HEK293T (cell line): ENCODE data around the gene CDH4.
"Not testable (repeated sequence)": the region's sequence is repeated elsewhere in the genome, so short reads cannot be mapped to it uniquely, and the experiment has no call there.

ENCODE experiments used
- CTCF ChIA-PET: fragments of 350-600 bp; formaldehyde crosslinking; extraction: SDS; loops from one replicate; lab custom pipeline; 2021; ENCODE audit warnings: antibody characterized with exemption, inconsistent platforms; lab: Yijun Ruan, JAX
- POLR2A ChIA-PET: fragments of 350-600 bp; formaldehyde crosslinking; extraction: SDS; loops from one replicate; lab custom pipeline; 2020; ENCODE audit warnings: antibody characterized with exemption, inconsistent platforms; lab: Yijun Ruan, JAX
- DNase-seq: peaks from one replicate; pipeline ENCODE4 v3.0.0; 2012; ENCODE audit warnings: mixed read lengths; ENCODE audit errors: extremely low spot score
- ARNT ChIP-seq: fragments of 450-650 bp; IDR thresholded peaks from 2 replicates; pipeline ENCODE4 v1.6.1; 2017; ENCODE audit warnings: mild to moderate bottlenecking
- BHLHE40 ChIP-seq: fragments of 450-650 bp; IDR thresholded peaks from 2 replicates; pipeline ENCODE4 v1.6.1; 2016; ENCODE audit warnings: mild to moderate bottlenecking, moderate library complexity, borderline replicate concordance
- CTBP1 ChIP-seq: fragments of 450-650 bp; IDR thresholded peaks from 2 replicates; pipeline ENCODE4 v1.6.1; 2016; ENCODE audit warnings: borderline replicate concordance
- ELF4 ChIP-seq: fragments of 450-650 bp; IDR thresholded peaks from 2 replicates; pipeline ENCODE4 v1.6.1; 2017; ENCODE audit warnings: antibody characterized with exemption
- FOXA1 ChIP-seq: fragments of 450-650 bp; IDR thresholded peaks from 2 replicates; pipeline ENCODE4 v1.6.1; 2016; ENCODE audit warnings: mild to moderate bottlenecking
- FOXK2 ChIP-seq: fragments of 450-650 bp; IDR thresholded peaks from 2 replicates; pipeline ENCODE4 v1.6.1; 2016; ENCODE audit warnings: mild to moderate bottlenecking
- FOXM1 ChIP-seq: fragments of 450-650 bp; IDR thresholded peaks from 2 replicates; pipeline ENCODE4 v1.6.1; 2017; ENCODE audit warnings: mild to moderate bottlenecking, borderline replicate concordance
- HDGF ChIP-seq: fragments of 450-650 bp; IDR thresholded peaks from 2 replicates; pipeline ENCODE4 v1.6.1; 2017; ENCODE audit warnings: antibody characterized with exemption, borderline replicate concordance
- L3MBTL2 ChIP-seq: fragments of 450-650 bp; conservative IDR thresholded peaks from 2 replicates; pipeline ENCODE4 v1.6.1; 2016; ENCODE audit warnings: mild to moderate bottlenecking
- LEF1 ChIP-seq: fragments of 450-650 bp; IDR thresholded peaks from 2 replicates; pipeline ENCODE4 v1.6.1; 2017; ENCODE audit warnings: mild to moderate bottlenecking, borderline replicate concordance
- NFRKB ChIP-seq: fragments of 450-650 bp; IDR thresholded peaks from 2 replicates; pipeline ENCODE4 v1.6.1; 2016; ENCODE audit warnings: mild to moderate bottlenecking, moderate library complexity
- PKNOX1 ChIP-seq: fragments of 450-650 bp; IDR thresholded peaks from 2 replicates; pipeline ENCODE4 v1.6.1; 2016
- SP1 ChIP-seq: fragments of 450-650 bp; IDR thresholded peaks from 2 replicates; pipeline ENCODE4 v1.6.1; 2017
- SUZ12 ChIP-seq: fragments of 450-650 bp; IDR thresholded peaks from 2 replicates; pipeline ENCODE4 v1.6.1; 2016; ENCODE audit warnings: mild to moderate bottlenecking
- TARDBP ChIP-seq: fragments of 450-650 bp; IDR thresholded peaks from 2 replicates; pipeline ENCODE4 v1.6.1; 2016
- ZNF384 ChIP-seq: fragments of 450-650 bp; IDR thresholded peaks from 2 replicates; pipeline ENCODE4 v1.6.1; 2016

CDH4 gene

DNA sequence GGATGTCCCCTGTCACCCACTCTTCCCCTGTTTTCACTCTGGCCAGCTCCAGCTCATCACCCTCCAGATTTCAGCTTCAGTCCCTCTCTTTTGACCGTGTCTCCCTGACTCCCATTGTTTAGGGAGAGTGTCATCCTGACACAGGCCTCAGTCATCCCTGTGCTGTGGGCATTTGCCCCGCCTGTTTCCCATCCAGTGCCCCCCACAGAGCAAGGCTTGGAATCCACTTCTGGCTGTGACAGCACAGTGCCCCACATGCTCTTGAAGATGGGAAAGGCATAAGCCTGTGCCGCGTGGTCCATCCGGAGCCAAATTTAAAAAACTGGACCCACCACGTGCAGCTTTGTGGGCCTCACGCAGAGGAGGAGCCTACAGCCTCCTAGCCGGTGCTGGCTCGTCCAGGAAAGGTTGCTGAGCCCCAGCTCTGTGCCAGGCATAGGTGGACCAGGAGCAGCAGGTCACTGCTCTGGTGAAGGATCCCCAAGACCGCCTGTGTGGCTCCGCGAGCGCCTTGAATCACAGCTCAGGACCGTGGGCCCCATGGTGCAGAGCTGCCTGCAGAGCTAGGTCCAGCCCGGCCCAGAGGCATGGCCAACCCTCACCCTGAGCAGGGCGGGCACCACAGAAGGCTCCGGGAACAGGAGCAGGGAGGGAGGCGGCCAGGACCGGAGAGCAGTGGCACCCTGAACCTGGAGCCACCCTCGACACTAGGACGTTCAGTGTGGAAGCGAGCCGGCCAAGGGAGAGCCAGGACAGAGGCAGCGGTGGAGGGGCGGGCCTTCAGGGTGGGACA, 172.8 kb downstream of the CDH4 start:
- ChIA-PET POLR2A (no interaction called here), CTCF (no interaction called here)
- no peak for TF ChIP-seq ARNT
- TF ChIP-seq FOXK2 = no peak
- TF ChIP-seq SUZ12 = no peak

DNA sequence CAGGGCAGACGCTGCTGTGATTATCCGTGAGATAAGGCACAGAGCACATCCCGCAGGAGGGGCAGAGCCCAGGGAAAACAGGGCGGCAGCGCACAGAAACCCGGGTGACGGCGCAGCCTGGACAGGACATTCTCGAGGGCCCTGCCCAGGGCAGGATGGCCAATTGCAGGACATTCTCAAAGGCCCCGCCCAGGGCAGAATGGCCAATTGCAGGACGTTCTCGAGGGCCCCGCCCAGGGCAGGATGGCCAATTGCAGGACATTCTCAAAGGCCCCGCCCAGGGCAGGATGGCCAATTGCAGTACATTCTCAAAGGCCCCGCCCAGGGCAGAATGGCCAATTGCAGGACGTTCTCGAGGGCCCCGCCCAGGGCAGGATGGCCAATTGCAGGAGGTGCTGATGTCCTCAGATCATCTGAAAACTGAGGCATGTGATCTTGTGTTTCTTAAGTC, 173.5 kb downstream of the CDH4 start:
- CTCF ChIA-PET, DNase-seq, POLR2A ChIA-PET: not testable (repeated sequence)

More for the DNA sequence above, 172.8 kb downstream of the CDH4 start:
- DNase-seq = no peak

DNA sequence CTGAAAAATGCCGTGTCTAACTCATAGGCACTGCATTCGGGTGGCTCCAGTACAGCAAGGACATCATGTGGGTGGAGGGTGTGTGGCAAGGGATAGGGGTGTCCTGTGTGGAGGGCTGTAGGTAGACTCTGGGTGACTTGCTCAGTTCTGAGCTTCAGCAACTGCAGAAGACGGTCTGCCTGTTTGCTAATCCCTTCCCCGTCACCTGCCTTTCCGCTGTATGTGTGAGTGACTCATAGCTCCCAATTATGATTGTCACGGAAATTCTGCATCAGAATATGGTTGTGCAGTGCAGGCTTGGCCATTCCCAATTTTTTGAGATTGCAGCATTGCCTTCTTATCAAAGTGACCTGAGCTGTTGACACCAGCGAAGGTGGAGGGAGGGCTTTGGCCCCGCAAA, 174.3 kb downstream of the CDH4 start:
- no peak for DNase-seq
- CTCF ChIA-PET = no interaction called here
- TF ChIP-seq HDGF = no peak
- no peak for TF ChIP-seq CTBP1
- TF ChIP-seq NFRKB = no peak
- TF ChIP-seq ELF4 = no peak
- TF ChIP-seq L3MBTL2 = no peak
- TF ChIP-seq TARDBP = no peak
- TF ChIP-seq BHLHE40 = no peak
- no peak for TF ChIP-seq LEF1
- POLR2A ChIA-PET = no interaction called here

GRCh38 chr20:61429458-61430227, 177.6 kb downstream of the CDH4 start:
- CTCF ChIA-PET = no interaction called here
- POLR2A ChIA-PET = no interaction called here
- no peak for DNase-seq

GRCh38 chr20:61430228-61430624, 178.2 kb downstream of the CDH4 start:
- TF ChIP-seq ELF4 (no peak), L3MBTL2 (no peak), SP1 (no peak)
- DNase-seq = no peak
- CTCF ChIA-PET = no interaction called here
- POLR2A ChIA-PET = no interaction called here

More at GRCh38 chr20:61429458-61430227, 177.6 kb downstream of the CDH4 start:
- no peak for TF ChIP-seq FOXA1
- TF ChIP-seq HDGF = no peak
- TF ChIP-seq ARNT = no peak
- no peak for TF ChIP-seq SUZ12
- TF ChIP-seq LEF1 = no peak
- TF ChIP-seq CTBP1 = no peak
- no peak for TF ChIP-seq ELF4
- no peak for TF ChIP-seq FOXK2
- TF ChIP-seq SP1 = no peak
- TF ChIP-seq ZNF384 = no peak
- no peak for TF ChIP-seq NFRKB
- no peak for TF ChIP-seq TARDBP
- TF ChIP-seq FOXM1 = no peak
- TF ChIP-seq BHLHE40 = no peak
- TF ChIP-seq L3MBTL2 = no peak

- ChIA-PET POLR2A (no interaction called here), CTCF (no interaction called here)
- TF ChIP-seq FOXA1 (no peak), TARDBP (no peak), ARNT (no peak), NFRKB (no peak), HDGF (no peak), BHLHE40 (no peak), SP1 (no peak), CTBP1 (no peak), SUZ12 (no peak), FOXK2 (no peak), FOXM1 (no peak), L3MBTL2 (no peak), PKNOX1 (no peak), ELF4 (no peak), ZNF384 (no peak), LEF1 (no peak)
- DNase-seq = no peak
Measured at GRCh38 chr20:61433176-61433575, 181.1 kb downstream of the CDH4 start.

DNA sequence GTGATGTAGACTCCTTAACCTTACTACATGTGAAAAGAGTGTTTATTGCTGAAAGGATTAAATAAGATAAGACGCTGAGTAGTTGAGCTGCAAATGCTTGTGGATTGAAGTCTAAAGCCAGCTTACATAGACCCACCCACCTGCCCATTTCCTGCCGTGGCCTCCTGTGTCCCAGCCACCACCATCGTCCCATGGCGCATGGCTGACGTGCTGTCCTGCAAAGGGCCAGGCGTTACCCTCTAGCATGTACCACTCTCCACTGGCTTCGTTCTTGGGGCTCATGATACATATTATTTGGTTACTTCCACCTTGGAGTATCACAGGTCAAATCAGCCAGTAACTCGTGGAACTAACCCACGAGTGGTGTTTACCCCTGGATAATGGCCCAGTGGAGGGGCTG, 181.8 kb downstream of the CDH4 start:
- POLR2A ChIA-PET = no interaction called here
- no peak for DNase-seq
- CTCF ChIA-PET = no interaction called here
- TF ChIP-seq L3MBTL2 = no peak
- no peak for TF ChIP-seq SUZ12
- TF ChIP-seq ZNF384 = no peak

GRCh38 chr20:61434341-61434781, 182.3 kb downstream of the CDH4 start:
- ChIA-PET POLR2A (no interaction called here), CTCF (no interaction called here)
- DNase-seq = peak; percentile 13
- no peak for TF ChIP-seq FOXA1
- no peak for TF ChIP-seq TARDBP
- no peak for TF ChIP-seq SP1
